GM12801 (cell line): ENCODE measurements around the gene SUCNR1.

Experiments
- TF ChIP-seq, protein P1 (sequence below): IDR thresholded peaks from one replicate; pipeline ENCODE4 v1.5.1; 2011; ENCODE audit warnings: control low read depth; ENCODE audit not compliant: insufficient read length; ENCODE audit errors: extremely low read depth

SUCNR1 gene

DNA sequence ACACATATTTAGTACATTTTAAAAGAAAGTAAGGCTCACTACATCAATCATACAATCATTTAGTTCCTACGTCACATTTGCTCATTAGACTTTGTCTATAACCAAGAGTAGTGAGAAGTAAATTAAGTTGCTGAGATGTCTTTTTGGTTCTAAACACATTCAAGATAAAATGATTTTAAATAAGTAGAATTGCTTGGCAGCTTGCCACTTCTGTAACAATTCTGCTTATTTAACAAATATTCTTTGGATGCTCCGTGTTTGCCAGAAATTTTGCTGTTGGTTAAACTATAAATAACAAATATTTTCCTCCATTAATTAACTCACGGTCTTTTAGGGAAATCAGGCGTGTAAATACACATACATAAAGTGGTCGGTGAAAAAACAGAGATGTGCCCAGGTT lies 18.3 kb downstream of the SUCNR1 start:
- TF ChIP-seq, protein P1, sequence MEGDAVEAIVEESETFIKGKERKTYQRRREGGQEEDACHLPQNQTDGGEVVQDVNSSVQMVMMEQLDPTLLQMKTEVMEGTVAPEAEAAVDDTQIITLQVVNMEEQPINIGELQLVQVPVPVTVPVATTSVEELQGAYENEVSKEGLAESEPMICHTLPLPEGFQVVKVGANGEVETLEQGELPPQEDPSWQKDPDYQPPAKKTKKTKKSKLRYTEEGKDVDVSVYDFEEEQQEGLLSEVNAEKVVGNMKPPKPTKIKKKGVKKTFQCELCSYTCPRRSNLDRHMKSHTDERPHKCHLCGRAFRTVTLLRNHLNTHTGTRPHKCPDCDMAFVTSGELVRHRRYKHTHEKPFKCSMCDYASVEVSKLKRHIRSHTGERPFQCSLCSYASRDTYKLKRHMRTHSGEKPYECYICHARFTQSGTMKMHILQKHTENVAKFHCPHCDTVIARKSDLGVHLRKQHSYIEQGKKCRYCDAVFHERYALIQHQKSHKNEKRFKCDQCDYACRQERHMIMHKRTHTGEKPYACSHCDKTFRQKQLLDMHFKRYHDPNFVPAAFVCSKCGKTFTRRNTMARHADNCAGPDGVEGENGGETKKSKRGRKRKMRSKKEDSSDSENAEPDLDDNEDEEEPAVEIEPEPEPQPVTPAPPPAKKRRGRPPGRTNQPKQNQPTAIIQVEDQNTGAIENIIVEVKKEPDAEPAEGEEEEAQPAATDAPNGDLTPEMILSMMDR, result no peak

GRCh38 chr3:151894219-151894618 lies 20.8 kb downstream of the SUCNR1 start:
- TF ChIP-seq, protein P1, result no peak

DNA sequence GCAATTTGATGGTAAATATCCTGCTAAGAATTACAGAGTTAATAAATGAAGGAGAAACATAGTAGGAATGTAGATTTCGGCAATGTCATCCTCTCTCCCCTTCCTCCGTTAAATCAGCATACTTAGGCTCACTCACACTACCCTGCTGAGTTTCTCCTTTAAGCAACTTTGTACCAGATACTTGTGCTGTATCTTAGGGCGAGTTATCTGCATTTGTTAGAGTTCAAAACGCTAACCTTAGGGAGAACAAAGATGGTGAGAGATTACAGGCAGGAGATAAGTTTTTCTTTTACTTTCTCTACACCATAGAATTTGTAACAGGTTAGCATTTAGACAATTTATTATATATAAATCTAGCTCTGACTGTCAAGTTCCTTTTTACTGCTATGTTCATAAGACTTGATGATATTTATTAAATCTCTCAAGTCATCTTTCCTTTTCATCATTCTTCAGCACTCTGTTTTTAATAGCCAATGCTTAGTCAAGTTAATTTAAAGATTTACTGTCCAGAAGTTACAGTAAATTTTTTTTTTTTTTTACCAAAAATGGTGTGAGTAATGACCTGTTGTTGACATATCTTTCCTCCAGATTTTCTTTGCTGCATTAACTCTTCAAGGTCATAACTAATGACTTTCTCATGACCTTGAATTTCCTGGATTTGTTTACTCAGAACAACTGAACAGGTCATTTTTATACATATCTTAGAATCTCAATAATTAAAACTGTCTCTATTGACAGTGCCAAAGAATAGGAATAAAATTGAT lies 22.2 kb downstream of the SUCNR1 start:
- TF ChIP-seq, protein P1, result no peak

DNA sequence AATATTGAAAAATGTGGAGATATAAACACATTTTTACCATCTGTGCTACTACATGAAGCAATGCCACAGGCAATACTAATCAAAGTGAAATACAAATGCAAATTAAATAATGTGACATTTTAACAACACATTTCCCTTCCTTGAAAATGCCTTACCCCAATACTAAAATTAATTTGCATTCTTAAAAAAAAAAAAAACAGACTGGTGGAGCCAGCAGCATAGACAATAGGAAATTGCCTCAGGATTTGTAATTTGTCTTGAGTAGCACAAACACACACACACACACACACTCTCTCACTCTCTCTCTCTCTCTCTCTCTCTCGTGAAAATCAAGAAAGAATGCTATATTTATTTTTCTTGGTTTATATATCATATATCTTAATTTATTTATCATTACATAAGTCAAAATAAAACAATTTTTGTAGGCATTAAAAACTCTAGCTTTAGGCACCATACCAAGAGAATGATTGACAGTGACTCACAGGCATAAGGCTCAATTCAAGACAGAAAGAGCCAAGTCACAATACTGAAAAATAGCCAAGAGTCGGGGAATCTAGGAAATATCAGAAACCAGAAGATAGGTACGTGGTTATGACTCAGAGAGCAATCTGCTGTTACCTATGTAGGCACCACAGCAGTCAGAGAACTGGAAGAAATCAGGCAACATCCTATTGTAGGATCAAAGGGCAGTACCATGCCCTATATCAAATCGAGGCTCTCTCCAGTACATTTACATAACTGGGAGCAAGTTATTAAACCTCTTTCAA lies 23.0 kb downstream of the SUCNR1 start:
- TF ChIP-seq, protein P1, result no peak

DNA sequence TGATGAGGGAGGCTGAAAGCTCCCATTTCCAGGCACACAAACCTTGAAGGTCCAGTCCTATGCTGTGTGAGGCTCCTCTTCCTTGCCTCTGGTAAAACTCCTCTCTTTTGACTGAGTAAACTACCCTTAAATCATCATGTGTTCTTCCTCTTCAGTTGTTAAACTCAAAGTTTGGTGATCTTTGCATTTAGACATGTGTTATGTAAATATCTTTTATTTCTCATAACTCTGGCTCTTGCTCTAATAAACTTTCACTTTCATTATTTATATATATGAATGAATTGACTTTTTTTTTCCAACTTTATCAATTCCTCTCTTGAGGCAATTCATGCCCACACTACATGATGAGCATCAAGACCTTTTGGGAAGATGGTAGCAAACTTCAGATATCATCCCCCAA lies 26.6 kb downstream of the SUCNR1 start:
- TF ChIP-seq, protein P1, result no peak

GRCh38 chr3:151900460-151900859 lies 27.0 kb downstream of the SUCNR1 start:
- TF ChIP-seq, protein P1, result no peak

DNA sequence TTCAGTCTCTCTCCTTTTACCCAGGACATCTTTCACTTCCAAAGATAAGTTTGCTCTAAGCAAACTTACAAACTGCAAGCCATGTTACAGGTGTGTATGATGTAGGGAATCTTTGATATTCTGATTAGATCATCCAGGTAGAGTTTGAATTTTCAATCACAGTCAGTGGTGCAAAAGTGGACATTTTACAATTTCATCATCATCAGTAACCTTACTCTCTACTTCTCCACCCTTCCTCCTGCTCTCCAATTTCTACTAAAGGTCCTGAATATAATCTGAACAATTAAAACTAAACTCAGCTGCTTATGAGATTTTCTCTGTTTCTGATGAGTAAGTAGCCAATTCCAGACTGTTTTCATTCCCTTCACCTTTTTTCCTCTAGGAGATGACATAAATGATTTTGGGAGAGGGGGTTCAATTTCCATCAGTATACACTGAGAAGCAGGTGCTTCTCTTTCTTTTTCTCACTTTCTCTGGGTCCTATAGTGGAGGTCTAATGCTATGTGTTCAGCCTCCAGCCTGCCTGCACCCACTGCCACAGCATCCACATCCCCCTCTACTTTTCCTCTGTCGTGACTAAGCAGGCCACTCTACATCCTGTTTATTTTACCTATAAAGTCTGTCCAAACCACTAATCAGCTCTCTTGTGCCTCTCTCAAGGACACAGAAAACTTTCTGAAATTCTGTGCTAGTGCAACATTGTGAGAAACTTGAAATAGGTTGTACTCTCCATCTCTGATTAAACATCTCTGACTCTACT lies 27.6 kb downstream of the SUCNR1 start:
- TF ChIP-seq, protein P1, result no peak
